ENCODE results near the gene SORCS2.

The SORCS2 gene

GRCh38 chr4:7714176-7714575 is 521.8 kb downstream of the SORCS2 start:
- ChIA-PET CTCF (interaction anchor here (0.8 to 1.0 kb wide), 2 partner anchors 9 to 522 kb away, joined by 3 read pairs; partner anchors contain the start of gene SORCS2), POLR2A (no interaction called here)
- DNase-seq (ENCODE audit: extremely low spot score) = no peak
- TF ChIP-seq, protein P1, sequence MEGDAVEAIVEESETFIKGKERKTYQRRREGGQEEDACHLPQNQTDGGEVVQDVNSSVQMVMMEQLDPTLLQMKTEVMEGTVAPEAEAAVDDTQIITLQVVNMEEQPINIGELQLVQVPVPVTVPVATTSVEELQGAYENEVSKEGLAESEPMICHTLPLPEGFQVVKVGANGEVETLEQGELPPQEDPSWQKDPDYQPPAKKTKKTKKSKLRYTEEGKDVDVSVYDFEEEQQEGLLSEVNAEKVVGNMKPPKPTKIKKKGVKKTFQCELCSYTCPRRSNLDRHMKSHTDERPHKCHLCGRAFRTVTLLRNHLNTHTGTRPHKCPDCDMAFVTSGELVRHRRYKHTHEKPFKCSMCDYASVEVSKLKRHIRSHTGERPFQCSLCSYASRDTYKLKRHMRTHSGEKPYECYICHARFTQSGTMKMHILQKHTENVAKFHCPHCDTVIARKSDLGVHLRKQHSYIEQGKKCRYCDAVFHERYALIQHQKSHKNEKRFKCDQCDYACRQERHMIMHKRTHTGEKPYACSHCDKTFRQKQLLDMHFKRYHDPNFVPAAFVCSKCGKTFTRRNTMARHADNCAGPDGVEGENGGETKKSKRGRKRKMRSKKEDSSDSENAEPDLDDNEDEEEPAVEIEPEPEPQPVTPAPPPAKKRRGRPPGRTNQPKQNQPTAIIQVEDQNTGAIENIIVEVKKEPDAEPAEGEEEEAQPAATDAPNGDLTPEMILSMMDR (IDR thresholded peaks at IDR 0.05; ENCODE audit: control extremely low read depth, extremely low read depth, low read depth, missing control alignments) = no peak

- ChIA-PET POLR2A (no interaction called here), CTCF (interaction anchor here (0.8 to 1.0 kb wide), 2 partner anchors 8 to 523 kb away, joined by 3 read pairs; partner anchors contain the start of gene SORCS2)
- TF ChIP-seq, protein P1 (IDR thresholded peaks at IDR 0.05; ENCODE audit: control extremely low read depth, extremely low read depth, low read depth, missing control alignments) = no peak
- no peak for DNase-seq (ENCODE audit: extremely low spot score)
These were observed 522.4 kb downstream of the SORCS2 start for GRCh38 chr4:7714738-7715137.

- DNase-seq (ENCODE audit: extremely low spot score) = no peak
- ChIA-PET CTCF (no interaction called here), POLR2A (no interaction called here)
- TF ChIP-seq, protein P1 (IDR thresholded peaks at IDR 0.05; ENCODE audit: control extremely low read depth, extremely low read depth, low read depth, missing control alignments) = no peak
These were observed 523.1 kb downstream of the SORCS2 start for GRCh38 chr4:7715271-7716009.

DNA sequence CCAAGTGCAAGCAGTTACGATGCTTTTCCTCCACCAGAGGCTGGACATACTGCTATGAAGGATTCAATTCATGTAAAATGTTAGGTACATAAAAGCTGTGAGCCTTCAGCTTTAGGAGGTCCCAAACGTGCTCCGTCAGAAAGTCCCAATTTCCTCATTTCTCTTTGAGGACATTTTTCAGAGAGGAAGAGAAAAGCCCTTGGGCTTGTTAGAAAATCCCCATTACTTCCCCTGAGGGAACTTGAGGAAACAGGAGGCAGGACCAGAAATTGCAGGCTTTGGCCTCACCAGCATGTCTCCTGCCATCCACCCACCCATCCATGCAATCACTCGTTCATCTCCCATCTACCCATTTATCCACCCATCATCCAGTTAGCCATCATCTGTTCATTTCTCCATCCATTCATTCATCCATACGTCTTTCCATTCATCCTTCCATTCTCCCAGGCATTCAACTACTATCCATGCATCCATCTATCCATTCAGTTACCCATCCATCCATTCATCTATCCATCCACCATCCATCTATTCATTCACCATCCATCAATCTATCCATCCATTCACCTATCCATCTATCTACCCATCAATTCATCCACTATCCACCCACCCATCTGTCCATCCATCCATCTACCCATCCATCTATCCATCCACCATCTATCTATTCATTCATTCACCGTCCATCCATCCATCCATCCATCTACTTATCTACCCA is 523.8 kb downstream of the SORCS2 start:
- ChIA-PET POLR2A (no interaction called here), CTCF (no interaction called here)
- DNase-seq (ENCODE audit: extremely low spot score) = no peak
- TF ChIP-seq, protein P1 (IDR thresholded peaks at IDR 0.05; ENCODE audit: control extremely low read depth, extremely low read depth, low read depth, missing control alignments) = no peak

DNA sequence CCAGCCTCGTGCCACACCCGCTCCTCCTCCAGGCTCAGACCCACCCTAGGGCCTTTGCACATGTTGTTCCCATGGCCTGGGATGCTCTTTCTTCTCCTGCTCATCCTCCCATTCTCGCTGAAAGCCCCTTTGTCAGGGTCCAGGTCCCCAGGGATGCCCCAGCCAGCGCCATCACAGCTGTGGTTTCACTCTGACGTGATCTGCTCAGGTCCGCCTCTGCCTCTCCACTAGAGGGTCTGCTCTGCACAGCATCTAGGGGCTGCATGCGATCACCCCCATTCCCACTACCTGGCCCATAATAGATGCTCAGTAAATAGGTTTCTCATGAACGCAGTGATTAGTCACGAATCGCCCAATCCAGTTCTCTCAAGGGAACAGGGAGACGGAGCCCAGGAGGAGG is 524.8 kb downstream of the SORCS2 start:
- CTCF ChIA-PET = no interaction called here
- no peak for DNase-seq (ENCODE audit: extremely low spot score)
- POLR2A ChIA-PET = no interaction called here
- TF ChIP-seq, protein P1 (IDR thresholded peaks at IDR 0.05; ENCODE audit: control extremely low read depth, extremely low read depth, low read depth, missing control alignments) = no peak

- DNase-seq (ENCODE audit: extremely low spot score) = no peak
- CTCF ChIA-PET = no interaction called here
- POLR2A ChIA-PET = no interaction called here
- TF ChIP-seq, protein P1 (IDR thresholded peaks at IDR 0.05; ENCODE audit: control extremely low read depth, extremely low read depth, low read depth, missing control alignments) = no peak
These were observed 525.7 kb downstream of the SORCS2 start for GRCh38 chr4:7717946-7718490.

All from GM10248 (cell line).